NCI-H1694 treated with DMSO at 0.1 percent for 48 hours (cell line): ENCODE data around the gene LYSMD1.
"Not testable (repeated sequence)": the region's sequence is repeated elsewhere in the genome, so short reads cannot be mapped to it uniquely, and the experiment has no call there.

Experiments
- DNase-seq: peaks from one replicate; lab custom pipeline; 2025; lab: John Stamatoyannopoulos, UW

LYSMD1 gene, protein sequence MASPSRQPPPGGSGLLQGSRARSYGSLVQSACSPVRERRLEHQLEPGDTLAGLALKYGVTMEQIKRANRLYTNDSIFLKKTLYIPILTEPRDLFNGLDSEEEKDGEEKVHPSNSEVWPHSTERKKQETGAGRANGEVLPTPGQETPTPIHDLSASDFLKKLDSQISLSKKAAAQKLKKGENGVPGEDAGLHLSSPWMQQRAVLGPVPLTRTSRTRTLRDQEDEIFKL

DNA sequence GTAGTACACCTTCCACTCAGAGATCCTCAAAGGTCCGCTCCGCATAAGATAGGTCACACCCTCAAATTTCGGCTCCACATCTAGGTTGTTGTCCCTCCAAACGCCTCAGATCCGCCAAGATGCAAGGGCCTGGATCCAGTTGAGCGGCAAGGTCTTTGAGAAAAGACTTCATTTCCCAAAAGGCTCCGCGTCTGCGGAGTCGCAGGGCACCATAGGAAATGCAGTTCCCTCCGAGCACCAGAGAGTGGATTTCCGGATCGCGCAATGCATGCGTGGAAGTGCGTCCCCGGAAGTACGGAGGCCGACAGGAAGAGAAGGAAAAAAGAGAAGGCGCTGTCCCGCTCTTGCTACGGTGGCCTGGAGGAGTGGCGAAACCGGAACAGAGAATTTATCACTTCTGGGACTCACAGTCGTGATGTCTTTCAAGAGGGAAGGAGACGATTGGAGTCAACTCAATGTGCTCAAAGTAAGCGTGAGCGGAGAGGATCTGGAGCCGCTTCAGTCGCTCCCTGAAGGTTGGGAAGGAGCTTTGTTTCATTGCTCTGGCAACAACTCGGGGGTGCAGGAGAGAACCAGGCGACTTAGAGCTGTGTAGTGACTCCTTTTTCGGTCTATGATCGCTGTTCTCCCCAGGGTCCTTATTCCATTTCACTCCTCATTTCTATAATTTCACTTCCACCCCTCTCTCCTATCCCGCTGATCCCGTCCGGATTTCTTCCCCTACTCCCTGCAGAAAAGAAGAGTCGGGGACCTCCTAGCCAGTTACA lies at the start of gene LYSMD1, which contains the start of gene SCNM1:
Gene LYSMD1 (minus strand): TSS at position 165 of the 767 bp plus-strand sequence. CDS start 644 bp downstream, outside the sequence.
Gene SCNM1 (plus strand): TSS at position 407 of the 767 bp plus-strand sequence. CDS start 9 bp downstream, at position 416.
- peak; percentile 99 for DNase-seq

DNA sequence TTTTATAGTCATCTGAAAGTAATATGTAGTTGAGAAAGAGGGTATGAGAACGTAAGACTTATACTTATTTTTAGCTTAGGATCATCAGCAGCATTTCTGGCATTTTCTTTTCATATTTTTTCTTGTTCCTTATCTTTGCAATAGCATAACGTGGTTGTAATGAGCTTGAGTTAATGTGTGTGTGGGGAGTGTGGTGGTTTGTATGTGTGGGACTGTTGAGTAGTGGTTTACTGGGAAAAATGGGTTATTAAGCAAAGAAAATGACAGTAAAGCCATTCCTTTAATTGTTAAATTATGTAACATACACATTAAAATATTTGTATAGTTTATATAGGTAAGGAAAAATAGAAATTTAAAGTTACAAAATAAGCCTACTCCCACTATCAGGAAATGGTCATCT lies 47.9 kb upstream of the LYSMD1 start:
- DNase-seq = no peak

DNA sequence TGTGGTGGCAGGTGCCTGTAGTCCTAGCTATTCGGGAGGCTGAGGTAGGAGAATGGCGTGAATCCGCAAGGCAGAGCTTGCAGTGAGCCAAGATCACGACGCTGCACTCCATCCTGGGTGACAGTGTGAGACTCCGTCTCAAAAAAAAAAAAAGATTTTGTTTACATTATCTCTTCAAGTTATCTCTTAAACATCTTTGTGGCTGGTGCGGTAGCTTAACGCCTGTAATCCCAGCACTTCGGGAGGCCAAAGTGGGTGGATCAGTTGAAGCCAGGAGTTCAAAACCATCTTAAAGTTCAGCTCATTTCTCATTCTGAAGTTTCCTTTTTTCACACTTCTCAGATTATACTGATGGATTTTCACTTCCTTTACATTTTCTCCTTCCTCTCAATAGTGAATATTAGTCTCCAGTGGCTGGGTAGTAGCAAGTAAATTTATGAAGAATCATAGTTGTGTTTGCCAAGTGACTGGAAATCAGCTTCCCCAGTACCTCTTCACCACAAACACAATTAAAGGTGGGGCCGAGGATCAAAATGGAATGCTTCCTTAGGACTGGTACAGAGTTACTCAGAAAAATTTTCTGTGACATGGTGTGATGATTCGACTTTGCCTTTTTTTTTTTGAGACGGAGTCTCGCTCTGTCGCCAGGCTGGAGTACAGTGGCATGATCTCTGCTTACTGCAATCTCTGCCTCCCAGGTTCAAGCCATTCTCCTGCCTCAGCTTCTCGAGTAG lies 46.4 kb upstream of the LYSMD1 start:
- DNase-seq = no peak

DNA sequence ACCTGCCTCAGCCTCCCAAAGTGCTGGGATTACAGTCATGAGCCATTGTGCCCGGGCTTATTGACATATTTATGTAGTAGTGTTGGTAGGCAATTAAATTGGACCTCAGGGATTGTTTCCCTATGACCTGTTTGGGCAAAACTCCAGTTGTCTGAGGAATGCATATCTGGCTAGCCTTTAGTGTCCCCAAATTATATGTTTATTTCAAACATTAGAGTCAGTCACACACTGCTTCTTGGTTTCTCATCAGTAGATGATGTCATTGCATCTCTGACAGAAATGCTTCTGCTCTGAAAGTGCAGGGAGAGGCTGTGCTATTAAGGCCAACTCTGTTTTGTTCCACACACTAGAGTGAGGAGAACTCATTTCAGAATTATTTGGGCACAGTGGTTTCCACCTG lies 45.1 kb upstream of the LYSMD1 start:
- DNase-seq = no peak

DNA sequence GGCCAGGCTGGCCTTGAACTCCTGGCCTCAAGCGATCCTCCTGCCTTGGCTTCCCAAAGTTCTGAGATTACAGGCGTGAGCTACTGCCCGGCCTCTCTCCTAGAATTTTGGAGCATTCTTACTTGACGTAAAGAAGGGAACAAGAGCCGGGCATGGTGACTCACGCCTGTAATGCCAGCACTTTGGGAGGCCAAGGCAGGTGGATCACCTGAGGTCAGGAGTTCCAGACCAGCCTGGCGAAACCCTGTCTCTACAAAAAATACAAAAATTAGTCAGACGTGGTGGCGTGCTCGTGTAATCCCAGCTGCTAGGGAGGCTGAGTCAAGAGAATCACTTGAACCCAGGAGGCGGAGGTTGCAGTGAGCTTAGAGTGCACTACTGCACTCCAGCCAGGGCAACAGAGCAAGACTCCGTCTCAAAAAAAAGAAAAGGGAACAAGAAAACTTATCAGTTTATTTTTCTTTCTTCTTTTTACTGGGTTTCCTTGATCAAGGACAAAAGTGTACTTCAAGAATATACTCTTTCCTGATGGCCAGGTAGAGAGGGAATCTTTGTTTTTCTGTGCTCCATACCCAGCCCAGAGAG lies 39.8 kb upstream of the LYSMD1 start:
- DNase-seq = not testable (repeated sequence)

DNA sequence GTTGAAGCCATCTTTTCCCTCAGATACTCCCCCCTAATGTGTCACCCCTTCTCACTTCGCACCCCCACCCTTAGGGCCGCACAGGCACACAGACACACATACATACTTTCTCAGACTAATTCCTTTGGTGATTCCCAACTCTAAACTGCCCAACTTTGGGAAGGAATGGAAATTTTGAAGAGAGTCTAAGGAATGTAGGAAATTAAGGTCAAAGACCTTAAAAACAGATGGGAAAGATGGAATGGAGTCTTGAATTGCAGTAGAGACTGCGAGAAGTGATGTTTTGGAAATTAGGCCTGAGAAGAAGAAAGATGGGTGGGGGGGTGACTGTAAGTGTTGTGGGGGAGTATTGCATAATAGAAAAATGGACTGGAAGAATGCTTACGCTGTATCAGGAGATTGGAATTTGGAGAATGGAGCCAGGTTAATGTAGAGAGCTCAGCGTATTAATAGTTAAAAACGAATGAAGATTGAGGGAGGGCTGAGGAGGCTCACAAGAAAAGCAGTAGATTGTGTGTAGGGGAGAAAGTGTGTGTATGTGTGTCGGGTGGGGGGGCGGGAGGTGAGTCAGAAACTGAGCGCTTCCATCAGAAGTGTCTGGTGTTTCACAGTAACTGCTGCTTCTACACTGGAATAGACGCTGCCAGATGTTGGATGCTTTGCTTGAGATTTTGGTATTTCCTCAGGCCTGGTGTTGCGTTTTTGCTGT lies 34.3 kb upstream of the LYSMD1 start:
- no peak for DNase-seq

DNA sequence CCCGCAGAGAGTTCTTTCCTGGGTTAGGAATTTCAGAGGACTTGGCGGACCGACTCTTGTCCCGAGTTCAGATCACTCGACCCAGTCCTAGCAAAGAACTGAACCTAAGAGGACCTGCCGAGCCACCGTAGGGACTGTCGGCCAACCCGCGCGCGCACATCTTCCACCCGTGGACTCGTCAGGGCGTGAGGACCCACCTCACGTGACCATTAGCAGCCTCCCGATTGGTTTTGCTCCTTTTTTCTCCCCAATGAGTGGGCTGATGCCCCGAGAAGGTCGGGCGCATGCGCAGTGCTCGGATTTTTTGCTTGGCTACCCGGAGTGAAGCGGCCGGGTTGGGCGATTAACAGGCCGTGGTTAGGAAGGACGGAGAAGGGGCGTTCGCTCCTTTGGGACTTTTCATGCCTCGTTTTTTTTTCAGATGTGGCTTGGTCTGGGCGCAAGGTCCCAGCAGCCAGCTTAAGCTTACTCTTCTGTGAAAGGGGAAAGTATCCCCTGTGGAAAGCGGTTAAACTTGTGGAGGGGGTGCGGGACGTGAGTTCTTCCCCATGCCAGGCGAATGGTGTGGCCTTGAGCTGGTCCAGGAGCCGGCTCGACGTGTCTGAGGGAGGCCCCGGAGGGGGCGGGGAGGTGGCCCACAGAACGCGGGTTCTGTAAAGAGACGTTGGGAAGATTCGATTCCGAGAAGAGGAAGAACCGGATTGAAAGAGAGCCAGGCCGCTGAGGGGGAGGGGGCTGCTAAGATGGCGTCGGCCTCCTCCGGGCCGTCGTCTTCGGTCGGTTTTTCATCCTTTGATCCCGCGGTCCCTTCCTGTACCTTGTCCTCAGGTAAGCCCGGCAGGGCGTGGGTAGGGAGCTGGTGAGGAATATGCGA lies 32.8 kb upstream of the LYSMD1 start, which contains the start of gene PIP5K1A:
Gene PIP5K1A (plus strand): TSS at position 299 of the 874 bp plus-strand sequence. CDS start 445 bp downstream, at position 744.
- peak; percentile 99 for DNase-seq

DNA sequence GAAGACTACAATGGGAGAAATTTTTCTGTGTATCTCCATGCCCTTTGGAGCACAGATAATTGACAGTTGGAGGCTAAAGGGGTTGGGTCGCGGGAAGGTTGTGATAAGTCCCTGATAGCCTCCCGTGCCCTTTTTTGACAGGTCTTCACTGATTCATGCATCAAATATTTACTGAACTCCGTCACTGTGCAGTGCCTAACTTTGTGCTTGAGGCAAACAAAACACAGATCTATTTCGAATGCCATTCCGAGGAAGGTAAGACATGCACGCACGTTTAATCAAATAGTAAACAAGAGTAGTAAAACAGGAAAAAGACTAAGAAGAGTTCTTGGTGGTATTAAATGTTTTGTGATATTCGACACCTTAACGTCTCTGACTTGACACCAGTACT lies 32.2 kb upstream of the LYSMD1 start:
- peak; percentile 47 for DNase-seq

DNA sequence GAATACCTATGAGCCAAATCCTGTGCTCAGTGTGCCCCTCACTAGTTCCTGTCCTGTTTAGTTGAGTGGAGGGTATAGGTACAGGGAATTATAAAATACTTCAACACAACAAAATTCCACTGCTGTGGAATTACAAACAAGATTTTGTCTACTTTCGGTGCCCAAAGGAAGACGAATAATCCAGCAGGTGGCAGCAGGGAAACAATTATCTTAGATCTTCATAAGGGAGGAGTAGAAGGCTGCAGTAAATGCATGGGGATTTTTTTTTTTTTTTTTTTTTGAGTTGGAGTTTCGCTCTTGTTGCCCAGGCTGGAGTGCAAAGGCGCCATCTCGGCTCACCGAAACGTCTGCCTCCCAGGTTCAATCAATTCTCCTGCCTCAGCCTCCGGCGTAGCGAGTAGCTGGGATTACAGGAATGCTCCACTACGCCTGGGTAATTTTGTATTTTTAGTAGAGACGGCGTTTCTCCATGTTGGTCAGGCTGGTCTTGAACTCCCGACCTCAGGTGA lies 30.6 kb upstream of the LYSMD1 start:
- peak; percentile 95 for DNase-seq

DNA sequence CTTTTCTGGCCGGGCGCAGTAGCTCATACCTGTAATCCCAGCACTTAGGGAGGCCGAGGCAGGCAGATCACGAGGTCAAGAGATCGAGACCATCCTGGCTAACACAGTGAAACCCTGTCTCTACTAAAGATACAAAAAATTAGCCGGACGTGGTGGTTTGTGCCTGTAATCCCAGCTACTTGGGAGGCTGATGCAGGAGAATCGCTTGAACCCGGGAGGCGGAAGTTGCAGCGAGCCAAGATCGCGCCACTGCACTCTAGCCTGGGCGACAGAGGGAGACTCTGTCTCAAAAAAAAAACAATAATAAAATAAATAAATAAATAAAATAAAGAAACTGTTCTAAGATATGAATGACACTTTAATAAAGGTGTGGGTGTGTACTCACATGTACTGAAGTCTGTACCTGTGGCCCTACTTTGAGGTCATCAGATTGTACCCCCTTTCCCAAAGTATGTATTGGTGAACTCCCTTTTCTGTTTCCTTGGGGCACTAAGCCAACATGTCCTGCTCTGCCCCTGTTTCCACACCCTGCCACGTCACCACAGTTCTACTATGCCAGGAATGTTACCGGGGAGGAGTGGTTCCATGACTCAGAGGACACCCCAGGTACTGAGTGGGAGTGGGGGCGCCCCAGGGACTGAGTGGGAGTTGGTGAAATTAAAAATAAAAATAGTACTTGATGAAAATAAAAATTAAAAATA lies 29.3 kb upstream of the LYSMD1 start:
- not testable (repeated sequence) for DNase-seq

DNA sequence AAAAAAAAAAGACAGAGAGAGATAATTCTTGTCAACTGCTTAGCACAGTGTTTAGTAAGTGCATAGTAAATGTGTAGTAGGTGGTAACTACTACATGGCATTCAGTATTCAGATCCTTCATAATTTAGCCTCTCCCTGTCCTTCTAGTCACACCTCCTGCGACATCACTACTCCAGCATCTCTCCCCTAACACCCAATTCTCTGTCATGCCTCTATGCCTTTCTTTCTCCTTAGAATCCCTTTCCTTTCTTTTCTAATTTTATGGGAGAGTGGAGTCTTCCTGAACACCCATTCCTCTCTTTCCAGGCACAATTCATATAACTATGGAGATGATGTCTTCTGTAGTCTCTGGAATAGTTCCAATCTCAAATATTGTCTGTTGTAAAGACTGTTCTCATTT lies 28.2 kb upstream of the LYSMD1 start:
- DNase-seq = no peak

DNA sequence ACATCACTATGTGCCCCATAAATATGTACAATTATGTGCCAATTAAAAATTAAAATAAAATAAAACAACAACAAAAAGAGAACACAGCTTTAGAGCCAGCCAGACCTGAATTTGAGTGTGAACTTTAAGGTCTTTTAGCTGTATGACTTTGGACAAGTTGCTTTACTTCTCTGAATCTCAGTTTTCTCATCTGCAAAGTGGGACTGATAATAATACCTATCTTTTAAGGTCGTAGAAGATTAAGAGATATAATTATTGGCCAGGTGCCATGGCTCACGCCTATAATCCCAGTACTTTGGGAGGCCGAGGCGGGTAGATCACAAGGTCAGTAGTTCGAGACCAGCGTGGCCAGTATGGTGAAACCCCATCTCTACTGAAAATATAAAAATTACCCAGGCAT lies 27.6 kb upstream of the LYSMD1 start:
- DNase-seq = no peak

DNA sequence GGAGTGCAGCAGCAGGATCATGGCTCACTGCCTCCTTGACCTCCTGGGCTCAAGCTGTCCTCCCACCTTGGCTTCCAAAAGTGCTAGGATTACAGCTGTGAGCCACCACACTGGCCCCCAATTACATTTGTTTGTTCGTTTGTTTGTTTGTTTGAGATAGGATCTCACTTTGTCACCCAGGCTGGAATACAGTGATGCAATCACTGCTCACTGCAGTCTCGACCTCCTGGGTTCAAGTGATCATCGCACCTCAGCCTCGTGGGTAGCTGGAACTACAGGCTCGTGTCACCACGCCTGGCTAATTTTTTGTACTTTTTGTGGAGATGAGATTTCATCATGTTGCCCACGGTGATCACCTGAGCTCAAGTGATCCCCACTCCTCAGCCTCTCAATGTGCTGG lies 26.3 kb upstream of the LYSMD1 start:
- DNase-seq = no peak

DNA sequence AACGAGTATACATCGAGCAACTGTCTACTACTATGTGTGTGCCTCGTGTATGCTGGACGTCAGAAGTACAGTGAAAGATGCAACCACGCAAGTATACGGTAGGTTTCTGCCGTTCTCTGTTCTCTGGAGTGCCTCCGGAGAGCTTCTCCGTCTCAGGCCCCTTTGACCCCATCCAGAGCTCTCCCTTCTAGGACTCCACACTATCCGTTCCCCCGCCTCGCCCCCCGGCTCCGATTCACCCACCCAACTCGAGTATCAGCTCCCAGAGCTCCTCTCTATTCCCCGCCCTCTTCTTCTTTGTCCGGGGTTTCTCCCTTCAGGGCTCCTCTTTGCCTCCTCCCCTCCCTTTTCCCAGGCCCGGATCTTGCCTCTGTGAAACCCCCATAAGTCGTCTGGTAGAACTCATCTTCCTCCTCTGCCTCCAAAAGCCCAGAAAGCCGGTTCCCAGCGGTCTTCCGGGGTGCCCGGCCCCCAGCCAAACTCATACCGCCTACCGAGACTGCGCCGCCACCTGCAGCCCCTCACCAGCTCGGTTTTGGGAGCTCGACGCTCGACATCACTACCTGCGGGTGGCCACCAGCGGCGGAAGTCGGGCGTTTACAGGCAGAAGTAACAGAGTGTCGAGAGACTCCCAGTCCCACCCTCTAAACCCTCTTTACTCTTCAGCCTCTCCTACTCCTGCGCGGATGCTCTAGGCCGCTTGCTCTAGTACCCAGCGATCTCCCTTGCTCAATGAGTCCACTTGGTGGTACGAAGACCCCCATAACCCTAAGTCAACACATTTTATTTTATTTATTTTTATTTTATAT lies 24.1 kb upstream of the LYSMD1 start, which contains the start of gene VPS72:
Gene VPS72 (minus strand): TSS at position 561 of the 809 bp plus-strand sequence. CDS start 76 bp downstream, at position 485.
- peak; percentile 96 for DNase-seq

DNA sequence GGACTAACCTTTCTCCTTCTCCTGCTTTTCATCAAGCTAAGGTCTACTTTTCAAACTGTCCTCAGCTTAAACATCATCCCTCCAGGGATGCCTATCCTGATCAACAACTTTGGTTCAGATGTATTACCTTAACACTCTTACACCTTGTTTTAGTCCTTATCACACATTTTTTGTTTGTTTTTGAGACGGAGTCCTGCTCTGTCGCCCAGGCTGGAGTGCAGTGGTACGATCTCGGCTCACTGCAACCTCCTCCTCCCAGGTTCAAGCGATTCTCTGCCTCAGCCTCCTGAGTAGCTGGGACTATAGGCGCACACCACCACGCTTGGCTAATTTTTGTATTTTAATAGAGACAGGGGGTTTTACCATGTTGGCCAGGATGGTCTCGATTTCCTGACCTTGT lies 23.0 kb upstream of the LYSMD1 start:
- DNase-seq = not testable (repeated sequence)

DNA sequence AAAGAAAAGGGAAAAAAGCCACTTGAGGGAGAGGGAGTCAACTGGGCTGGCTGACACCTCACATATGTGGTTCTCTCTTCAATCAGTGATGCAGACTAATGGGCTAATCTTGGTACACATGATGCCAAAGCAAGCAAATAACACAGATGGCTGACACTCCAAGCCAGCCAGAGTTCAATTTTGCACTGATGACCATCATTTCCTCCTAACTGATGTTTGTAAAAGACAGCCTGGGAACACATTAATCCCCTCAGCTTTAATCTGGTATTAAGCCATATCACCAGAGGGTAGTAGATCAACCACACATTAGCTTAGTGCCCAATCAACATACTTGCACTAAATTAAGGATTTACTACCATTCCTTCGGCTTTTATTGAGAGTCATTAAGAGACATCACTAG lies 21.5 kb upstream of the LYSMD1 start:
- DNase-seq = no peak

DNA sequence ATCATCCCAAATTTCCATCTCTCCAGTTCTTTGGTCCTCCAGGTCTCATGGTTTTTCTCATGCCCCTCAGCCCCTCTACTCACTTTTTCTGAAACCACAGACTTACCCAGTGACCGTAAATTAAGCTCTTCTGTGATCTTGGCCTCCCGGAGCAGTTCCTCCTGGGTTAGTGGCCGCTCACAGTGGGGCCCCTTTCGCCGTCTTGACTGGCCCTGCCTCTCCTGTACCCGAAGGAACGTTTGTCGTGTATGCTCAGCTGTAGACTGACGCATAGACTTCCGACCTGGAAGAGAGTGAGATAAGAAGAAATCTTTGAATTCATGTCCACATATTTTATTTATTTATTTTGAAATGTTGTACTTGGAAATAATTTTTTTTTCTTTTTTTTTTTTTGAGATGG lies 18.5 kb upstream of the LYSMD1 start:
- DNase-seq = no peak

DNA sequence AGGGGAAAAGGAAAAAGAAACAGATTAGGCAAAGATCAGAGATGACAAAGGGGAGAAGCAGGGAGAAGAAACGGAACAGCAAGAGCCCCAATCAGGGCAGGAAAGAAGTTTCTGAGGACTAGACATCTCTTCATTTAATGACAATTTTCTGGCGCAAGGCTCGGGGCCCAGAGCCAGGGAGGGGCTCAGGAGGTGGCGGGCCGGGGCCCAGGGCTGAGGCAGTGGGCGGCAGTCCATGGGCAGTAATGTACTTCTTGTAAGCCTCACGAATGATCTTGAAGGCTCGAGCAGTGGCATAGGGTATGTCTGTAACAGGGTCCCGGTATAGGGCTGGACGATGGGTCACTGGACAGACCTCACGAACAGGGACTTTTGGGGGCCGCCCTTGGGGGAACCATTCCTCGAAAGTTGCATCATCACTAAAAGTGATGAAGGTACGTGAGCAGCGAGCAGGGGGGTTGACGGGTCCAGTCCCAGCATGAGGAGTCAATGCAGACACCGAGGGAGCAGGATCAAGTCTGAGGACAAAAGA lies 10.9 kb upstream of the LYSMD1 start:
- DNase-seq = no peak
